ENCODE measurements around the gene NACC1.

The NACC1 gene

GRCh38 chr19:13100841-13101589 is 17.0 kb upstream of the NACC1 start:
- no peak for DNase-seq

GRCh38 chr19:13101590-13102415 is 16.3 kb upstream of the NACC1 start:
- no peak for DNase-seq

GRCh38 chr19:13102416-13102665 is 15.7 kb upstream of the NACC1 start:
- DNase-seq = no peak

GRCh38 chr19:13102666-13103580 is 15.1 kb upstream of the NACC1 start, which contains the start of gene LYL1:
Gene LYL1 (minus strand): TSS chr19:13102858. CDS start chr19:13101171, 1,687 bp downstream.
- DNase-seq = no peak

- no peak for DNase-seq
Measured at GRCh38 chr19:13103581-13104359, 14.3 kb upstream of the NACC1 start.

- no peak for DNase-seq
Measured at GRCh38 chr19:13104360-13104847, 13.7 kb upstream of the NACC1 start.

GRCh38 chr19:13104848-13105711 is 13.0 kb upstream of the NACC1 start:
- no peak for DNase-seq

- DNase-seq = no peak
Measured at GRCh38 chr19:13109361-13110098, 8.5 kb upstream of the NACC1 start.

GRCh38 chr19:13110099-13110610 is 7.9 kb upstream of the NACC1 start:
- no peak for DNase-seq

- DNase-seq = no peak
Measured at GRCh38 chr19:13112555-13112954, 5.5 kb upstream of the NACC1 start.

GRCh38 chr19:13115936-13116281 is 2.2 kb upstream of the NACC1 start:
- no peak for DNase-seq

GRCh38 chr19:13116282-13117175 is 1.5 kb upstream of the NACC1 start, which contains the start of gene TRMT1:
Gene TRMT1 (minus strand): TSS chr19:13116740. CDS start chr19:13116399, 341 bp downstream.
- peak; percentile 88 for DNase-seq

GRCh38 chr19:13117176-13117771 is 790 bp upstream of the NACC1 start:
- no peak for DNase-seq

GRCh38 chr19:13118424-13119193 is 545 bp downstream of the NACC1 start:
- DNase-seq = no peak

- no peak for DNase-seq
Measured at GRCh38 chr19:13119627-13120026, 1.6 kb downstream of the NACC1 start.

- no peak for DNase-seq
Measured at GRCh38 chr19:13120031-13120430, 2.0 kb downstream of the NACC1 start.

- no peak for DNase-seq
Measured at GRCh38 chr19:13120817-13121216, 2.8 kb downstream of the NACC1 start.

Measured in NCI-H2107 (cell line).